Ovary (tissue), 3 donors: ENCODE measurements around the gene C19orf81.

Source experiments
- EP300 ChIP-seq: sonication (generic); formaldehyde crosslinking; IDR thresholded peaks from one replicate; pipeline ENCODE4 v1.6.1; 2017; ENCODE audit warnings: antibody characterized with exemption
- POLR2A ChIP-seq: fragments of 450-650 bp; IDR thresholded peaks from one replicate; pipeline ENCODE4 v1.6.1; 2017; ENCODE audit warnings: antibody characterized with exemption, mild to moderate bottlenecking, moderate library complexity
- TF ChIP-seq, protein P1 (sequence below), 3 donors: fragments of 450-650 bp in 2 of 3; fragments of 200-600 bp in 1 of 3; IDR thresholded peaks; one replicate each; pipeline versions ENCODE4 v1.5.1 to v1.8.0; 2016 to 2022; ENCODE audit warnings: antibody characterized with exemption in 3 of 3, mild to moderate bottlenecking in 1 of 3
- donor health status: DM: no; HTN: no; CAD: no.

DNA sequence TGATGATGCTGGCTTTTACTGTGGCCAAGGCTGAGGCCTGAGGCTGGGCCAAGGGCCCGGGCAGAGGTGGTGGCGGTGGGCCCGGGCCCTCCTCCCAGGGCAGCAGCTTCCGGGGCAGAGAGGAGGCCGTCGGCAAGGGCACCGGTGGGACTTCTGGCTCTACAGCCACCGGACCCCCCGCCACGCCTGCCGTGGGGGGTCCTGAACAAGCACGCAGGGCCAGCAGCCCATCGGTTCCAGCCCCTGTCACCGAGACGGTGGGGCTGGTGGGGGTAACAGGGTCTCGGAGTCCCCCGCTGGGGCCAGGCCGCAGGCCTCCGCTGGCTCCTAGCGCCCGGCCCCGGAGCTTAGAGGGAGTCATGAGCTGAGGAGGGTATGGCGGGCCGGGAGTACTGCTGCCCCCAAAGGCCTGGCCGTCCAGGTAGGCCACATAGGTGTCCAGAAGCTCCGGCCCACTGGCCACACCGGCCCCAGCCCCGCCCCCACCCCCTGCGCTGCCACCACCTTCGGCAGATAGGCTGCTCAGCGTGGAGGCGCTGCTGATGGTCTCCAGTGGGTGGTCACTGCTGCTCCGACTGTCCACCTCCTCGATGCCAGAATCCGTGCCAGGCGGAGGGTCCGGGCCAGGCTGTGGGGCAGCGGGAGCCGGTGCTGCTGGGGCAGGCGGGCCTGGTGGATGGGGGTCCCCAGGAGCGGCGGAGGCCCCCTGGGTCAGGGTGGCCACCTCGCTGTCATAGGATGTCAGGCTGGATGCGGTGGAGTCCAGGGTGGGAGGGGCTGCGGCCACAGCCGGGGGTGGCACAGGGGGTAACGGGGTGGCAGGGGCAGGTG is 17.3 kb downstream of the C19orf81 start:
- TF ChIP-seq, protein P1, sequence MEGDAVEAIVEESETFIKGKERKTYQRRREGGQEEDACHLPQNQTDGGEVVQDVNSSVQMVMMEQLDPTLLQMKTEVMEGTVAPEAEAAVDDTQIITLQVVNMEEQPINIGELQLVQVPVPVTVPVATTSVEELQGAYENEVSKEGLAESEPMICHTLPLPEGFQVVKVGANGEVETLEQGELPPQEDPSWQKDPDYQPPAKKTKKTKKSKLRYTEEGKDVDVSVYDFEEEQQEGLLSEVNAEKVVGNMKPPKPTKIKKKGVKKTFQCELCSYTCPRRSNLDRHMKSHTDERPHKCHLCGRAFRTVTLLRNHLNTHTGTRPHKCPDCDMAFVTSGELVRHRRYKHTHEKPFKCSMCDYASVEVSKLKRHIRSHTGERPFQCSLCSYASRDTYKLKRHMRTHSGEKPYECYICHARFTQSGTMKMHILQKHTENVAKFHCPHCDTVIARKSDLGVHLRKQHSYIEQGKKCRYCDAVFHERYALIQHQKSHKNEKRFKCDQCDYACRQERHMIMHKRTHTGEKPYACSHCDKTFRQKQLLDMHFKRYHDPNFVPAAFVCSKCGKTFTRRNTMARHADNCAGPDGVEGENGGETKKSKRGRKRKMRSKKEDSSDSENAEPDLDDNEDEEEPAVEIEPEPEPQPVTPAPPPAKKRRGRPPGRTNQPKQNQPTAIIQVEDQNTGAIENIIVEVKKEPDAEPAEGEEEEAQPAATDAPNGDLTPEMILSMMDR (IDR thresholded peaks at IDR 0.05) = no peak
- no peak for TF ChIP-seq EP300
- TF ChIP-seq POLR2A = no peak
